ENCODE data around the gene BMP8A. TPM values are rescaled to one million over a fixed set of nuclear protein-coding genes. Genes with fewer than 3 reads are reported as not detected.

BMP8A gene
- total and polyA plus RNA-seq, 2 experiments from 2014 or later = 1.2 to 2.8 TPM

DNA sequence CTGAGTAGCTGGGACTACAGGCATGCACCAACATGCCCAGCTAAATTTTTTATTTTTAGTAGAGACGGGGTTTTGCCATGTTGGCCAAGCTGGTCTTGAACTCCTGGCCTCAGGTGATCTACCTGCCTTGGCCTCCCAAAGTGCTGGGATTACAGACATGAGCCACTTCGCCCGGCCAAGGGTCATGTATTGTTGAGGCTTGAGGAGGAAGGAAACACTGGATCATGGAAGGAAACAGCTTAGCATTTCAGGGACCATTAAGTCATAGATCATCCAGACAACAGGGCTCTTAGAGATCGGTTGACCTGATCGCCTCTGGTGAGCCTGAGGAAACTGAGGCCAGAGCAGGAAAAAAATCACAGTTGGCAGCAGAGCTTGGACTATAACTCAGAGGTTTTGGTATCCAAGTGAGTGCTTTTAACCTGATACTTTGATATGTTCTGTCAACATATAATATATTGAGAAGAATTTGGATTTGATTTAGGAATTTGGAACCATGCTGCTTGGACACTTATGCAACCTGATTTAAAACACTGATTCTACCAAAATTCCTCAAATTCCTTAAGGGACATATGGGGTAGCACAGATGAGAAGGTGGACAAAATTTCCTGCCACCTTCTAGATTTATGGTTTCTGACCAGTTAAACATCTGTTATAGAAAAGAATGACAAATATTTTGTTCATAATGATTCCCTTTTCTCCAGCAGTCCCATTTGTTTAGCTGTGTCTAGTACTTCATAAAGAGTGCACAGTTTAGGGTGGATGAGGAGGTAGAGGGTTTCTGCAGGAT, 13.1 kb upstream of the BMP8A start:
- Histone ChIP-seq H3K4me1 (ENCODE audit: insufficient read depth) (no peaks in the 10 kb centered on the region), H3K4me2 (no peak overlapping the region), H3K9me2 (replicated peaks; ENCODE audit: insufficient read depth) (no peaks in the 10 kb centered on the region), H3K79me2 (no peaks in the 10 kb centered on the region), H3K27me3 (no peaks in the 10 kb centered on the region), H4K20me1 (ENCODE audit: insufficient read depth, poor library complexity, severe bottlenecking) (no peaks in the 10 kb centered on the region), H3K9me3 (ENCODE audit: low read depth) (no peaks in the 10 kb centered on the region), H3K27ac (no peak overlapping the region), H3K36me3 (replicated peaks; ENCODE audit: insufficient read depth, low read depth) (no peaks in the 10 kb centered on the region), H2AFZ (no peak overlapping the region), H3K4me3 (no peak overlapping the region)
- no peak for DNase-seq (ENCODE audit: low spot score)
- WGBS (ENCODE audit: low lambda C conversion rate, missing lambda C conversion rate) = 93% methylated on average over 5 of the region's 5 CpGs
- TF ChIP-seq EZH2 (IDR thresholded peaks at IDR 0.05; ENCODE audit: borderline replicate concordance) (no peak), EZH2phosphoT487 (IDR thresholded peaks at IDR 0.05; ENCODE audit: low read depth, severe bottlenecking, unreplicated experiment) (no peak), CTCF (IDR thresholded peaks at IDR 0.05; ENCODE audit: poor library complexity) (no peak)

DNA sequence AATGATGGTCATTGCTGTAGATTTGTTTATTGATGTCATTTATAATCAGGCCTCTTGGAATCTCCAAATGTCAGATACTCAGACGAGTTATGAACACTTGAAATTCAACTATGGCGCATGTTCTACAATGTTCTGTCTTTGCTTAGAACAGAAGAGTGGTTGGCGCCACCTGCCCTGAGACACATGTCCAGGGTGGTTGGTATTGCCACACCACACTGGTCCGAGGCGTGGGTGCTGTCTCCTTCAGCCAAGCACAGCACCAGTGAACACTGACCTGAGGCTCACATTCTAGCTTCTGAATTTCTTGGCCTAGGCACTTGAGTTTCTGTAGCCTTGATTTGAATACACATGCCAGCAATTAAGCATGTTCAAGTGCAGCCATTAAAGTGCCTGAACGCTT, 10.1 kb upstream of the BMP8A start:
- Histone ChIP-seq H3K79me2 (no peaks in the 10 kb centered on the region), H3K4me1 (ENCODE audit: insufficient read depth) (no peaks in the 10 kb centered on the region), H3K27ac (no peak overlapping the region), H3K9me2 (replicated peaks; ENCODE audit: insufficient read depth) (no peaks in the 10 kb centered on the region), H3K4me2 (no peak overlapping the region), H4K20me1 (ENCODE audit: insufficient read depth, poor library complexity, severe bottlenecking) (no peaks in the 10 kb centered on the region), H3K36me3 (replicated peaks; ENCODE audit: insufficient read depth, low read depth) (no peaks in the 10 kb centered on the region), H3K9me3 (ENCODE audit: low read depth) (no peaks in the 10 kb centered on the region), H3K27me3 (no peaks in the 10 kb centered on the region), H2AFZ (no peak overlapping the region), H3K4me3 (no peak overlapping the region)
- no peak for TF ChIP-seq EZH2phosphoT487 (IDR thresholded peaks at IDR 0.05; ENCODE audit: low read depth, severe bottlenecking, unreplicated experiment)
- TF ChIP-seq CTCF (IDR thresholded peaks at IDR 0.05; ENCODE audit: poor library complexity) = no peak
- TF ChIP-seq EZH2 (IDR thresholded peaks at IDR 0.05; ENCODE audit: borderline replicate concordance) = no peak
- WGBS (ENCODE audit: low lambda C conversion rate, missing lambda C conversion rate) = 93% methylated on average over 6 of the region's 6 CpGs
- no peak for DNase-seq (ENCODE audit: low spot score)

DNA sequence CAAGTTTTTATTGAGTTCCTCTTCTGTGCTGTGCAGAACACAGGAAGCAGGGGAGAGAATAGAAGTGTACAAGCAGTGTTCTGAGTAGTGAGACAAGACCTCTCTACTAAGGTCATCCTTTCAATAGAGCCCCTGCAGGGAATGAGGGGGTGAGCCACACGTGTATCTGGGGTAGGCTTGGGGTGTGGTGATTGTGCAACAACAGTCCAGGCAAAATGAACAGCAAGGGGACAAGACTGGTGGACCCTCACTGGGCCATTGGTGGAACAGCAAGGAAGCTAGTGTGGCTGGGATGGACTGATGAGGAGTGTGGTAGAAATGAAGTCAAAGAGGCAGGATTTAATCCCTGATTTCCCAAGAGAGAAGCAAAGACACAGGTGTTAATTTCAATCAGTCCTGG, 8.2 kb upstream of the BMP8A start:
- 67% methylated on average over 1 of the region's 1 CpG for WGBS (ENCODE audit: low lambda C conversion rate, missing lambda C conversion rate)
- no peak overlapping the region for H2AFZ ChIP-seq
- H3K9me2 ChIP-seq (replicated peaks; ENCODE audit: insufficient read depth) = no peaks in the 10 kb centered on the region
- H3K27me3 ChIP-seq = no peaks in the 10 kb centered on the region
- H3K9me3 ChIP-seq (ENCODE audit: low read depth) = no peaks in the 10 kb centered on the region
- H3K4me2 ChIP-seq = no peak overlapping the region
- no peaks in the 10 kb centered on the region for H3K4me1 ChIP-seq (ENCODE audit: insufficient read depth)
- H3K36me3 ChIP-seq (replicated peaks; ENCODE audit: insufficient read depth, low read depth) = no peaks in the 10 kb centered on the region
- TF ChIP-seq EZH2 (IDR thresholded peaks at IDR 0.05; ENCODE audit: borderline replicate concordance) (no peak), EZH2phosphoT487 (IDR thresholded peaks at IDR 0.05; ENCODE audit: low read depth, severe bottlenecking, unreplicated experiment) (no peak), CTCF (IDR thresholded peaks at IDR 0.05; ENCODE audit: poor library complexity) (no peak)
- no peak overlapping the region for H3K4me3 ChIP-seq
- no peak for DNase-seq (ENCODE audit: low spot score)
- no peaks in the 10 kb centered on the region for H3K79me2 ChIP-seq
- no peak overlapping the region for H3K27ac ChIP-seq
- H4K20me1 ChIP-seq (ENCODE audit: insufficient read depth, poor library complexity, severe bottlenecking) = no peaks in the 10 kb centered on the region
